Astrocyte (in vitro differentiated cells and primary cell): ENCODE measurements around the gene FHAD1.

Experiments used
- CTCF ChIP-seq: IDR thresholded peaks from 2 replicates; pipeline ENCODE4 v1.5.1; 2011; ENCODE audit warnings: low read depth, mild to moderate bottlenecking, inconsistent platforms, low read length, moderate library complexity; ENCODE audit not compliant: insufficient read depth
- EZH2 ChIP-seq: IDR thresholded peaks from 2 replicates; pipeline ENCODE4 v1.6.1; 2012; ENCODE audit warnings: mild to moderate bottlenecking, low read length, inconsistent platforms; ENCODE audit not compliant: insufficient read depth

- TF ChIP-seq CTCF: no peak
- TF ChIP-seq EZH2: no peak
Observed at GRCh38 chr1:15204931-15205330, 42.1 kb upstream of the FHAD1 start.
